Measurements from ENCODE around the gene LRP6.
A peak's percentile ranks its signal among the peaks of the same experiment; 100 is the strongest.

LRP6 gene

DNA sequence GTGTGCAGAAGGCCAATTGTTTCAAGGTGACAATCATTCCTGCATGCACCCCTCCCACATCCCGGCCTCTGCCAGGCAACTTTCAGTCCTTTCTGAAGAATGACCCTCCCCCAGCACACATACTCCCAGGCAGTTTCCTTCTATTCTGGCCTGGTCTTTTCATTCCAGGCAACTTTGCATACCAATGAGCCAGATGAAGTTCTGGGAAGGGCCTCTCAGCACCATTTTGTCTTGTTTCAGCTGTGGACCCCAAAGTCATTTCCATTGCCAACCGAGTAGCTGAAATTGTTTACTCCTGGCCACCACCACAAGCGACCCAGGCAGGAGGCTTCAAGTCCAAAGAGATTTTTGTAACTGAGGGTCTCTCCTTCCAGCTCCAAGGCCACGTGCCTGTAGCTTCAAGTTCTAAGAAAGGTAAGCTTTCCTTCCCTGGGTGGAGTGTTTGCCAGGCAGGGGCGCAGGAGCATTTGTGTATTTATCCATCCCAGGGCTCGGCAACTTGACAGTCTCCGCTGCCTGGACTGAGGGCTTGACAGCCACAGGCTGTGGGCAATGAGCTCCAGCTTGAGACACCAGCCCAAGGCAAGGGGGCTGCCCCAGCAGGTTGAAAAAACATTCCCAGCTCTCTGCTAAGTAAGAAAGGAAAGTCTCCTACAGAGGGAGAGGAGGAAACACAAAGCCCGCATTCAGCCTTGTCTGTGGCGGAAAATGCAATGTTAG is 179.7 kb downstream of the LRP6 start:
- DNase-seq (ENCODE audit: extremely low spot score): no peak

GRCh38 chr12:12086362-12086761 is 180.5 kb downstream of the LRP6 start:
- POLR2A ChIA-PET: no interaction called here
- CTCF ChIA-PET: interaction anchor here (0.6 kb wide), 1 partner anchor 130 kb away, joined by 3 read pairs; no protein-coding TSS in a partner anchor
- DNase-seq (ENCODE audit: extremely low spot score): no peak
- no peak for TF ChIP-seq ARNT (IDR thresholded peaks at IDR 0.05)

More for the DNA sequence above, 179.7 kb downstream of the LRP6 start:
- TF ChIP-seq SUZ12 (IDR thresholded peaks at IDR 0.05): no peak
- TF ChIP-seq, protein P1, sequence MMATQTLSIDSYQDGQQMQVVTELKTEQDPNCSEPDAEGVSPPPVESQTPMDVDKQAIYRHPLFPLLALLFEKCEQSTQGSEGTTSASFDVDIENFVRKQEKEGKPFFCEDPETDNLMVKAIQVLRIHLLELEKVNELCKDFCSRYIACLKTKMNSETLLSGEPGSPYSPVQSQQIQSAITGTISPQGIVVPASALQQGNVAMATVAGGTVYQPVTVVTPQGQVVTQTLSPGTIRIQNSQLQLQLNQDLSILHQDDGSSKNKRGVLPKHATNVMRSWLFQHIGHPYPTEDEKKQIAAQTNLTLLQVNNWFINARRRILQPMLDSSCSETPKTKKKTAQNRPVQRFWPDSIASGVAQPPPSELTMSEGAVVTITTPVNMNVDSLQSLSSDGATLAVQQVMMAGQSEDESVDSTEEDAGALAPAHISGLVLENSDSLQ (IDR thresholded peaks at IDR 0.05): no peak
- TF ChIP-seq ZNF384 (IDR thresholded peaks at IDR 0.05): no peak
- no peak for TF ChIP-seq FOXM1 (IDR thresholded peaks at IDR 0.05; ENCODE audit: borderline replicate concordance)
- TF ChIP-seq ARNT (IDR thresholded peaks at IDR 0.05): no peak
- no peak for TF ChIP-seq LEF1 (IDR thresholded peaks at IDR 0.05; ENCODE audit: borderline replicate concordance)
- TF ChIP-seq BHLHE40 (IDR thresholded peaks at IDR 0.05; ENCODE audit: borderline replicate concordance): no peak
- TF ChIP-seq NFRKB (IDR thresholded peaks at IDR 0.05): no peak
- TF ChIP-seq SP1 (IDR thresholded peaks at IDR 0.05): no peak
- TF ChIP-seq ELF4 (IDR thresholded peaks at IDR 0.05): no peak
- no peak for TF ChIP-seq CTBP1 (IDR thresholded peaks at IDR 0.05; ENCODE audit: borderline replicate concordance)
- no peak for TF ChIP-seq FOXA1 (IDR thresholded peaks at IDR 0.05)
- TF ChIP-seq L3MBTL2 (conservative IDR thresholded peaks at IDR 0.05): no peak
- POLR2A ChIA-PET: no interaction called here
- CTCF ChIA-PET: interaction anchor here (0.5 to 0.9 kb wide), 2 partner anchors 10 to 240 kb away, joined by 3 read pairs; no protein-coding TSS in a partner anchor

DNA sequence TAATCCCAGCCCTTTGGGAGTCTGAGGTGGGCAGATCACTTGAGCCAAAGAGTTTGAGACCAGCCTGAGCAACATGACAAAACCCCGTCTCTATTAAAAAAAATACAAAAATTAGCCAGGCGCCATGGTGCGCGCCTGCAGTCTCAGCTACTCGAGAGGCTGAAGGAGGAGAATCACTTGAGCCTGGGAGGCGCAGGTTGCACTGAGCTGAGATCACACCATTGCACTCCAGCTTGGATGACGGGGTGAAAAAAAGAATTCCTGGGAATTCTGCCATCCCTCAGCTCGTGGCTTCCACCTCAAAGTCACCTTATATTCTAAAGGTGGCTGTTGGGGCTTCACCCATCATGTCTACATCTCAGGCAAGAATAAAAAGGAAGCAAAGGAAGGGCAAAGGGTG is 183.2 kb downstream of the LRP6 start:
- POLR2A ChIA-PET: interaction anchor here (1.3 kb wide), 1 partner anchor 183 kb away, joined by 3 read pairs; the partner anchor contains the start of gene LRP6
- TF ChIP-seq CTBP1 (IDR thresholded peaks at IDR 0.05; ENCODE audit: borderline replicate concordance) (no peak), FOXK2 (IDR thresholded peaks at IDR 0.05) (no peak), TARDBP (IDR thresholded peaks at IDR 0.05) (no peak), ZNF384 (IDR thresholded peaks at IDR 0.05) (no peak), SP1 (IDR thresholded peaks at IDR 0.05) (no peak)
- no peak for DNase-seq (ENCODE audit: extremely low spot score)
- CTCF ChIA-PET: interaction anchor here (1.2 to 3.3 kb wide), 3 partner anchors 13 to 250 kb away, joined by 4 to 17 read pairs (median 5); no protein-coding TSS in a partner anchor

DNA sequence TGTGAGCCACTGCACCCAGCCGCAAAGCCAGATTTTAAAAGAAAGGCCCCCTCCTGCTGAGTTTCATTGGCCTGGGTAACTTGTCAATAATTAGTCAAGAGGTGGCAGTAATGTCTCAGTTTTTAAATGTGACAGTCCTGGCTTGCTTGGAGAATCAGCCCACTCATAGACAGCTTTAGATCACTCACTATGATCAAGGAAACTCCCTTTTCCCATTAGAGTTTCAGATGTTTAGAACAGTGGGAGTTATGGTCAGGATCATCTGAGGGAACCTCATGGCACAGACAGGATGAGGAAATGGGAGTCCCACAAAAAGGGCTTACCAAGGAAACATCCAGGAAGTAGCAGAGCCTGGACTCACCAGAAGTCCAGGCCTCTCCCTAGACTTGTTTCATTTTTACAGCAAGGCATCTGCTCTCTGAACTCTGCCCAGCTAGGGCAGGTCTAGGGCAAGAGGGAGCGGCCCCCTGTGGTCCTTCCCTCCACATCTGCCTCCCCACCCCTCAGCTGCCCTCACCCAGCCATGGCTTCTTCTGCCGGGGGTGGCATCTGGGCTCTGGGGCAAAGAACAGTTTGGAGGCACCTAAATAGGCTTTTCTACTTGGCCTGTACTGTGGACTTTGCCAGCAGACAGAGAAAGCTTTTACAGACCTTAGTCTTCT is 184.9 kb downstream of the LRP6 start:
- ChIA-PET CTCF (interaction anchor here (1.3 to 3.3 kb wide), 3 partner anchors 246 to 252 kb away, joined by 5 to 17 read pairs (median 7); no protein-coding TSS in a partner anchor), POLR2A (no interaction called here)
- TF ChIP-seq FOXK2 (IDR thresholded peaks at IDR 0.05): no peak
- TF ChIP-seq, protein P1 (IDR thresholded peaks at IDR 0.05): no peak
- no peak for TF ChIP-seq SP1 (IDR thresholded peaks at IDR 0.05)
- no peak for TF ChIP-seq L3MBTL2 (conservative IDR thresholded peaks at IDR 0.05)
- no peak for TF ChIP-seq CTBP1 (IDR thresholded peaks at IDR 0.05; ENCODE audit: borderline replicate concordance)
- no peak for TF ChIP-seq HDGF (IDR thresholded peaks at IDR 0.05; ENCODE audit: borderline replicate concordance)
- no peak for TF ChIP-seq ELF4 (IDR thresholded peaks at IDR 0.05)
- DNase-seq (ENCODE audit: extremely low spot score): peak; percentile 31

- ChIA-PET POLR2A (no interaction called here), CTCF (no interaction called here)
- DNase-seq (ENCODE audit: extremely low spot score): no peak
- TF ChIP-seq TARDBP (IDR thresholded peaks at IDR 0.05) (no peak), SP1 (IDR thresholded peaks at IDR 0.05) (no peak), FOXK2 (IDR thresholded peaks at IDR 0.05) (no peak), L3MBTL2 (conservative IDR thresholded peaks at IDR 0.05) (no peak), CTBP1 (IDR thresholded peaks at IDR 0.05; ENCODE audit: borderline replicate concordance) (no peak), FOXM1 (IDR thresholded peaks at IDR 0.05; ENCODE audit: borderline replicate concordance) (no peak)
Observed at GRCh38 chr12:12079291-12079690, 187.6 kb downstream of the LRP6 start.

DNA sequence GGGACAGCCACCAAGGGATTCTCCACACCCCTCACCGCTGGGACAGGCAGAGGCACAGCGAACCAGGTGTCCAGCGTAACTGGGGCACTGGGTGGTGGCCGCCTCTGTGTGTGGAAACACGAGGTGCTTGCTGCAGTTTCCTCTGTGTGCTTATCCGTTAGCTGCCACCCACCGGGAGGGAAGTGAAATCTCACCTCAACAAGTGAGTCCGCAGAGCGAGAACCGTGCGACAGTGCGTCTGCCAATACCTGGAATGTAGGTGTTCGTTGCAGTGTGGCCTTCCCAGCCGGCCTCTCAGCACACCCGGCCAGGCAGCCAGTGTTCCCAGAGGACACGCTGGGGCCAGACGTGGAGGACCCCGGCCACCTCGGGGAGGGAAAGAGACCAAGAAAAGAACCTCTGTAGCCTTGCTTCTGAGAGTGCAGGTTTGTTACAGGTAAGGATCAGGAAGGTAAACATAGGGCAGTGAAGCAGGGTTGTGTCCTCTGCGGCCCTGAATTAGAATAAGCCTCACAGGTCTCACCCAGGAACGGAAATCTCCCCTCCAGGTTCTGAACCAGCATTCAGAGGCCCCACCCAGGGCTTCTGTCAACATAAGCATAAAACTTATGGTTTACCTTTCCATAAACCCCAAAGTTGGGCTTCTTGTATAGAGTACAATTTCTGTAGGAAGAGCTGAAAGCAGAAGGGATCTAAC is 194.6 kb downstream of the LRP6 start:
- ChIA-PET POLR2A (no interaction called here), CTCF (interaction anchor here (0.6 to 1.3 kb wide), 2 partner anchors 256 to 265 kb away, joined by 4 to 5 read pairs; no protein-coding TSS in a partner anchor)
- DNase-seq (ENCODE audit: extremely low spot score): no peak
- TF ChIP-seq ZNF384 (IDR thresholded peaks at IDR 0.05) (no peak), FOXM1 (IDR thresholded peaks at IDR 0.05; ENCODE audit: borderline replicate concordance) (no peak), L3MBTL2 (conservative IDR thresholded peaks at IDR 0.05) (no peak), TARDBP (IDR thresholded peaks at IDR 0.05) (no peak), LEF1 (IDR thresholded peaks at IDR 0.05; ENCODE audit: borderline replicate concordance) (no peak), FOXA1 (IDR thresholded peaks at IDR 0.05) (no peak), ARNT (IDR thresholded peaks at IDR 0.05) (no peak), HDGF (IDR thresholded peaks at IDR 0.05; ENCODE audit: borderline replicate concordance) (no peak), CTBP1 (IDR thresholded peaks at IDR 0.05; ENCODE audit: borderline replicate concordance) (no peak), NFRKB (IDR thresholded peaks at IDR 0.05) (no peak), ELF4 (IDR thresholded peaks at IDR 0.05) (no peak), BHLHE40 (IDR thresholded peaks at IDR 0.05; ENCODE audit: borderline replicate concordance) (no peak), SUZ12 (IDR thresholded peaks at IDR 0.05) (no peak), FOXK2 (IDR thresholded peaks at IDR 0.05) (no peak), SP1 (IDR thresholded peaks at IDR 0.05) (no peak)

Data from HEK293T (cell line).